Fibroblast of skin of scalp (primary cell): ENCODE data around the gene ANK3.

Source experiments
- DNase-seq: peaks from one replicate; pipeline ENCODE4 v3.0.0-alpha.2; 2013

ANK3 gene

GRCh38 chr10:60413306-60414012, 23.8 kb upstream of the ANK3 start:
- DNase-seq, result no peak

GRCh38 chr10:60410970-60411369, 21.3 kb upstream of the ANK3 start:
- no peak for DNase-seq

GRCh38 chr10:60409202-60409601, 19.5 kb upstream of the ANK3 start:
- DNase-seq, result no peak

- no peak for DNase-seq
Measured at GRCh38 chr10:60406182-60406581, 16.5 kb upstream of the ANK3 start.

GRCh38 chr10:60405172-60405571, 15.5 kb upstream of the ANK3 start:
- no peak for DNase-seq

GRCh38 chr10:60403168-60403873, 13.6 kb upstream of the ANK3 start:
- DNase-seq, result no peak

- no peak for DNase-seq
Measured at GRCh38 chr10:60400366-60400765, 10.7 kb upstream of the ANK3 start.

- DNase-seq, result no peak
Measured at GRCh38 chr10:60399328-60399727, 9.7 kb upstream of the ANK3 start.

GRCh38 chr10:60397792-60398191, 8.1 kb upstream of the ANK3 start:
- no peak for DNase-seq

- no peak for DNase-seq
Measured at GRCh38 chr10:60396766-60397165, 7.1 kb upstream of the ANK3 start.

- no peak for DNase-seq
Measured at GRCh38 chr10:60395711-60396110, 6.0 kb upstream of the ANK3 start.

GRCh38 chr10:60394446-60394845, 4.8 kb upstream of the ANK3 start:
- DNase-seq, result no peak

- DNase-seq, result peak; percentile 9
Measured at GRCh38 chr10:60390224-60390626, 550 bp upstream of the ANK3 start.

- DNase-seq, result no peak
Measured at GRCh38 chr10:60388709-60389301, 870 bp downstream of the ANK3 start.

GRCh38 chr10:60388116-60388625, 1.5 kb downstream of the ANK3 start:
- no peak for DNase-seq

GRCh38 chr10:60387531-60387930, 2.1 kb downstream of the ANK3 start:
- DNase-seq, result no peak

- DNase-seq, result peak; percentile 10
Measured at GRCh38 chr10:60385399-60385738, 4.3 kb downstream of the ANK3 start.

- DNase-seq, result peak; percentile 99
Measured at GRCh38 chr10:60384708-60385398, 4.8 kb downstream of the ANK3 start.

GRCh38 chr10:60384011-60384410, 5.7 kb downstream of the ANK3 start:
- DNase-seq, result peak; percentile 69

GRCh38 chr10:60382946-60383681, 6.6 kb downstream of the ANK3 start:
- peak; percentile 17 for DNase-seq

- DNase-seq, result no peak
Measured at GRCh38 chr10:60380781-60381180, 8.9 kb downstream of the ANK3 start.

- no peak for DNase-seq
Measured at GRCh38 chr10:60377955-60378354, 11.7 kb downstream of the ANK3 start.

GRCh38 chr10:60377042-60377352, 12.7 kb downstream of the ANK3 start:
- no peak for DNase-seq
